RPMI7951 (cell line): ENCODE data around the gene INPP4A. TPM values are rescaled to one million over a fixed set of nuclear protein-coding genes. Genes with fewer than 3 reads are reported as not detected.
A peak's percentile ranks its signal among the peaks of the same experiment; 100 is the strongest.

Source experiments
- DNase-seq: peaks from one replicate; pipeline ENCODE4 v3.0.0-alpha.2; 2012; ENCODE audit warnings: low read depth
- total RNA-seq: library from RNA; depleted of rRNA; stranded (reverse); fragments of >200 nt; shearing (Covaris generic); gene quantifications from 2 replicates; pipeline ENCODE4 v1.2.3, GENCODE V29; 2014

The INPP4A gene
- total RNA-seq, 1 experiment from 2014 or later = 9.9 TPM

DNA sequence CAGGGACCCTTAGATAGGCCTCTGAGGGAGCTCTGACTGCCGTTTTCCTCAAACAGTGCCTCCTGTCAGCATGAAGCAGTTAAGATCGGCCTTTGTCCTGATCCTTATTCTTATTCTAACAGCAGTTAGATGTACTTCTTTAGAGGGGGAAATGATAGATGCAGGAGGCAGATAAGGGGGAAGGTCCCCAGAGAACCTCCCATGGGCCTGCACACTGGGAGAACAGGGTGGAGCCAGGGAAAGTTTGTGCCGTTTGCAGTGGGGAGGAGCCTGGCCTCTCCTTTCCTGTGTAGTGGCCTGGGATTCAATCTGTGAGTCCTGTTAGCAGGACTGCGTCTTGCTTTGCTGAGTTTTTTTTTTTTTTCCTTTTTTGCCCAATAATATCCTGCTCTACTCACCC, 7.9 kb upstream of the INPP4A start:
- DNase-seq = no peak

GRCh38 chr2:98438190-98439133, 6.2 kb upstream of the INPP4A start:
- no peak for DNase-seq

DNA sequence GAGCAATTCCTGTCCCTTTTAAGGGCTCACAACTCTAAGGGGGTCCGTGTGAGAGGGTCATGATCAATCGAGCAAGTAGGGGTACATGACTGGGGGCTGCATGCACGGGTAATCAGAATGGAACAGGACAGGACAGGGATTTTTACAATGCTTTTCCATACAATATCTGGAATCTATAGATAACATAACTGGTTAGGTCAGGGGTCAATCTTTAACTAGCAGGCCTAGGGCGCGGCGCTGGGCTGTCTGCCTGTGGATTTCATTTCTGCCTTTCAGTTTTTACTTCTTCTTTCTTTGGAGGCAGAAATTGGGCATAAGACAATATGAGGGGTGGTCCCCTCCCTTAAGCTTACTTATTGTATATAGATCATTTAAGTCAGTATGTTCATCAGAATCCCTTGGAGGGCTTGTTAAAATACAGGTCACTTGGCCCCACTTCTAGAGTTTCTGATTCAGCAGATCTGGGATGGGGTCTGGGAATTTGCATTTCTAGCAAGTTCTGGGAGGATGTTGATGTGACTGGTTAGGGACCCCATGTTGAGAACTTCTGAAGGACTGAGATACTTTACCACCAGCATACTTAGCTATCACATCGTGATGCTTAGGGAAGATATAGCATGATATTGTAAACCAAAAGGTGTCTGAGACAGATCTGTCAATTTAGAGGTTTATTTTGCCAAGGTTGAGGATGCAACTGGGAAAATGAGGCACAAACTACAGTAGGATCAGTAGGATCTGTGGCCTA, 2.8 kb upstream of the INPP4A start:
- no peak for DNase-seq

DNA sequence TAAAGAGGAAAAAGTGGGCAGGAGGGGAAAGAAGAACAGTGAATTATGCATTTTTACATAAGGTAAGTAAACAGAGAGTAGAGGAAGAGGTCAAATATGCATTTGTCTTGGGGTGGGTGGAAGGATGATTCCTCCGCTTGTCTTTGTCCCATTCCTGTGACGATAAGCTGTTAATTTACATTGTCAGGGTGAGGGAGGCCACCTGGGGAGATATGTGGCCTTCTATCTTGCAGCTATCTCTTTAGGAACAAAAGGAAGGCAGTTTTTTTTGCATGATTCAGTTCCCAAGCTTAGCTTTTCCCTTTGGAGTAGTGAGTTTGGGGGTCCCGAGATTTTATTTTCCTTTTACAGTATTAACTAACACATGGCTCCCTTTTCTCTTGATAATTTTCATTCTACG, 2.2 kb upstream of the INPP4A start:
- no peak for DNase-seq

DNA sequence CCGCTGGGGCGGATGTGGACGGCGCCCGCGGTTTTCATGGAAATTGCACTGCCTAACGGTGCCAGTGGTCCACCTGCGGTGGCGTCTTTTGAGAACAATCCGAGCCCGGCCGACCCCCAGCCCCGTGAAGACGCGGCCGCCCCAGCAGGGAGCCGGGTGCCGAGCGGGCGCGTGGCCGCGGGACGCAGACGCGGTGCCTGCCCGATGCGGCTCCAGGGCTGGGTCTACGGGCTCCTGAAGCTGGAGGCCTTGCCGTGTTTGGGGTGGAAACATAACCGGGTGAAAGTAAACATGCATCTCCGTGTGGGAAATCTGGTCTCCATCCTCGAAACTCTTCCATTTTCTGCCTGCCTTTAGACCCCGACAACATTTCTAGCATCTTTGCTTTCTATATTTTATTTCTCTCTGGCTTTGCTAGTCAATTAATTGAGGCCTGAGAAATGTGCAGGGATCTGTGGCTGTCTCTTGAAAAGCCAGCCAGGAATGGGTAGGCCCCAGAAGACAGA, 572 bp downstream of the INPP4A start:
- no peak for DNase-seq

- peak; percentile 29 for DNase-seq
Measured at GRCh38 chr2:98445683-98446581, 1.3 kb downstream of the INPP4A start.

DNA sequence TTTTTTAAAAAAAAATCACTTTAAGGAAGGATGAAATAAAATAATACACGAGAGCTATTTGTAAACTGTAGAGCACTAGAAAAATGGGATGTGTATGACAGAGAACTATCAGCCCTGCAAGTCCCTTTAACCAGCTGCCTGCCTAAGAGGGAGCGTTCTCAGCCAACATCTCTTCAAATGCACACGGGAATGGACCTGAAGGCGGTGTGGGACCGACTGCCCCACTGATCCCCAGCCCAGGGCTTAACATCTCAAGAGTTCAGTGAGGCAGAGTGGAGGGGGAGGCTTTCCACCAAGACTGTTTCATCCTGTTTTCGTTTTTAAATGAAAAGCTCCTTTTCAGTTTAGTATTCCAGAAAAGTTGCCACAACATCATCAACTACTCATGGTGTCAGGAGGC, 2.2 kb downstream of the INPP4A start:
- DNase-seq = no peak

- no peak for DNase-seq
Measured at GRCh38 chr2:98448441-98449145, 3.9 kb downstream of the INPP4A start.

- no peak for DNase-seq
Measured at GRCh38 chr2:98452396-98453027, 7.9 kb downstream of the INPP4A start.

DNA sequence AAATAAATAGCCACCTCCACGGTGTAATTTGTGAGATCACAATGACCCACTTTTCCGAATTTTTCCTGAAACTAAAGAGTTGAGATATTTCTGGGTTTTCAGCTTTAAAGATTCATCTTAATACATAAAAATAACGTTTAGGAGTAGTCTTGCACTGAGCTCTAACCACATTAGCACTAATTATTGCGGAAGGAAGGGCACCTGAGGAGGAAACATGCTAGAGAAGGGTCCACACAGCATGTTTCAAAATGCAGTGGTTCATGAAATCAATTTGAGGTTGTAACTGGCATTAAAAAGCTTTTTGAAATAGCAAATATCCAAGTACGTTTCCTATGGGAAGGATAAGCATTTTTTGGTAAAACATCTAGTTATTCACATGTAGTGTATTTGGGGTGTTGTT, 8.4 kb downstream of the INPP4A start:
- DNase-seq = no peak

- no peak for DNase-seq
Measured at GRCh38 chr2:98453531-98453930, 8.9 kb downstream of the INPP4A start.

DNA sequence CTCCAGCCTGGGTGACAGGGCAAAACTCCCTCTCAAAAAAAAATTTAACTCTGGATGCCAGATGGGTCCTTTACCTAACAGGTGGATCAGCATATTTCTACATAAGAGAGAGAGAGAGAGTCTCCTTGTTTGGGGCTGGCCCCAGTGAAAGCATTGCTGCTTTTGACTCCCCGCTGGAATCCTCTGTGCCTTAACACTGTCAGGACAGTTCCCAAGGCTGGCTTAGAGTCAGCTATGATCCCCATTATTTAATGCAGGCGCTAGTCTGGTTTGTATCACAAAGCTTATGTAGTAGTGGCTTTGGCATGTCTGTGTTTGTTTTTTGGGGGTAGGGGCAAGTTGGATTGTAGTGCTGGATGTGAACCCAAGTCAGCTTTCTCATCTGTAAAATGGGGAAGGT, 9.4 kb downstream of the INPP4A start:
- DNase-seq = no peak

- DNase-seq = no peak
Measured at GRCh38 chr2:98454500-98455235, 10.0 kb downstream of the INPP4A start.

DNA sequence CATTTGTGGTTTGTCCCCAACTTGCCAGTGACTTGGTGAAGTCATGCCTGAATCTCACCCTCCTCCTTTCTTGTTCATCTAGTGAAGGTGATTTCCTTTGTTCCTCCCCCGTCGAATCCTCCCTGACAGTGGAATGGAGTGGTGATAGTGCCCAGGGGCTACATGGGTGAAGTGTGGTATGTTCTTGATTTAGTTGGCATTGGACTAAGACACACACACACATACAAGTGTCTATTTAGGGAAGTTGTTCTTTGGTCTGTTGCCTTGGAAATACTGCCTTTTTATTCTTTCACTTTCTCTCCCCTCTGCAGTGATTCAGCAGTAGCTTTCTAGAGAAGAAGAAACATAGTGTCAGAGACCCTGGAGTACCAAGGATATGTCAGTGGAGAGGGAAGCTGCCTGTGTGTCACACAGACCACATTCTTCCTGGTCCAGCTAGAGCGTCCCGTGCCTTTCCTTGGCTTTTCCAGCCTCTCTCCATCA, 10.9 kb downstream of the INPP4A start:
- DNase-seq = peak; percentile 64

GRCh38 chr2:98457045-98457696, 12.5 kb downstream of the INPP4A start:
- peak; percentile 56 for DNase-seq

DNA sequence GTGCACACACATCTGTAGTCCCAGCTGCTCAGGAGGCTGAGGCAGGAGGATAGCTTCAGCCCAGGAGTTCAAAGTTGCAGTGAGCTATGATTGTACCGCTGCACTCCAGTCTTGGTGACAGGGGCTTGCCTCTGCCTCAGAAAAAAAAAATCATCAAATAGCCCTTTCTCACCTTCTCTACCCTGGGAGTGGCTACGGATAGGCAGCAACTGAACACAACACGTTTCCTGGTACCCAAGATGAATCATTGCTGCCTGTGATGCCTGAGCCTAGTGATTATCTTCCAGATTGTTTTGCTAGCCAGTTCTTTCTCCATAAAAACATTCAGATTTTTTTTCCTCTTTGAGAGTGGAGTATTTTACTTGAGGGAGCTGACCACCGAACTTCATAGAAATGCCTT, 13.5 kb downstream of the INPP4A start:
- DNase-seq = no peak

- no peak for DNase-seq
Measured at GRCh38 chr2:98458667-98459380, 14.2 kb downstream of the INPP4A start.

GRCh38 chr2:98459496-98460175, 15.0 kb downstream of the INPP4A start:
- DNase-seq = no peak
